Muscle of arm (tissue), 12 donors: ENCODE measurements around the gene GFER. TPM values are rescaled to one million over a fixed set of nuclear protein-coding genes. Genes with fewer than 3 reads are reported as not detected.

Source experiments
- polyA plus RNA-seq, 12 donors: library from polyadenylated mRNA; unstranded; fragments of 120-200 nt; gene quantifications; one replicate each; pipeline ENCODE4 v1.2.1, GENCODE V29; 2013; ENCODE audit not compliant: insufficient read length in 12 of 12

Gene GFER
- polyA plus RNA-seq, 12 donors, result 10.9 to 40.2 (median 15.1) TPM; not detected in 1

Other genes with a start within 250 kb of the GFER start
- 10 to 100 TPM in 11 of 12 donors, not detected in 1; 12.3 to 40.2 (median 14.8) TPM for gene NME3, start 212.7 kb upstream of the GFER start, polyA plus RNA-seq
- 10 to 100 TPM in 1 of 12 donors, 1 to 10 TPM in 10, not detected in 1; 4.4 to 13.3 (median 6.4) TPM for gene EME2, start 211.4 kb upstream of the GFER start, polyA plus RNA-seq
- gene MRPS34, start 211.1 kb upstream of the GFER start, polyA plus RNA-seq, result 10 to 100 TPM in 11 of 12 donors, not detected in 1; 31.3 to 85.2 (median 41.3) TPM
- 10 to 100 TPM in 11 of 12 donors, not detected in 1; 16.2 to 30.8 (median 22.0) TPM for gene SPSB3, start 201.6 kb upstream of the GFER start, polyA plus RNA-seq
- 10 to 100 TPM in 11 of 12 donors, not detected in 1; 30.4 to 52.7 (median 33.3) TPM for gene NUBP2, start 201.2 kb upstream of the GFER start, polyA plus RNA-seq
- under 1 TPM in 10 of 12 donors, not detected in 2; 0.10 to 0.87 (median 0.21) TPM for gene IGFALS, start 190.5 kb upstream of the GFER start, polyA plus RNA-seq
- 10 to 100 TPM in 11 of 12 donors, not detected in 1; 27.4 to 49.0 (median 31.7) TPM for gene HAGH, start 157.4 kb upstream of the GFER start, polyA plus RNA-seq
- 10 to 100 TPM in 11 of 12 donors, not detected in 1; 13.6 to 24.4 (median 18.0) TPM for gene FAHD1, start 157.0 kb upstream of the GFER start, polyA plus RNA-seq
- gene MEIOB, start 112.0 kb upstream of the GFER start, polyA plus RNA-seq, result 1 to 10 TPM in 2 of 12 donors, under 1 TPM in 8, not detected in 2; 0.08 to 3.0 (median 0.69) TPM
- 10 to 100 TPM in 1 of 12 donors, 1 to 10 TPM in 1, under 1 TPM in 2, not detected in 8; 0.15 to 14.3 (median 2.1) TPM for gene HS3ST6, start 65.8 kb upstream of the GFER start, polyA plus RNA-seq
- 10 to 100 TPM in 11 of 12 donors, not detected in 1; 14.2 to 50.0 (median 27.8) TPM for gene MSRB1, start 41.0 kb upstream of the GFER start, polyA plus RNA-seq
- gene RPL3L, start 29.5 kb upstream of the GFER start, polyA plus RNA-seq, result 10 to 100 TPM in 11 of 12 donors, not detected in 1; 12.8 to 93.9 (median 35.0) TPM
- 100 to 1,000 TPM in 9 of 12 donors, 10 to 100 TPM in 2, not detected in 1; 95.8 to 145 (median 117) TPM for gene NDUFB10, start 24.7 kb upstream of the GFER start, polyA plus RNA-seq
- gene RPS2, start 19.4 kb upstream of the GFER start, polyA plus RNA-seq, result 1,000 to 10,000 TPM; 2,162 to 3,862 (median 3,028) TPM
- not detected for gene RNF151, start 17.3 kb upstream of the GFER start, polyA plus RNA-seq
- gene TBL3, start 12.1 kb upstream of the GFER start, polyA plus RNA-seq, result 10 to 100 TPM in 11 of 12 donors, not detected in 1; 16.7 to 31.5 (median 21.7) TPM
- gene NOXO1, start 2.7 kb upstream of the GFER start, polyA plus RNA-seq, result 1 to 10 TPM in 3 of 12 donors, under 1 TPM in 6, not detected in 3; 0.38 to 1.4 (median 0.74) TPM
- 1 to 10 TPM in 4 of 12 donors, under 1 TPM in 6, not detected in 2; 0.25 to 1.5 (median 0.86) TPM for gene SYNGR3, start 5.8 kb downstream of the GFER start, polyA plus RNA-seq
- gene ZNF598, start 25.6 kb downstream of the GFER start, polyA plus RNA-seq, result 10 to 100 TPM in 11 of 12 donors, not detected in 1; 13.6 to 32.2 (median 18.6) TPM
- 1 to 10 TPM in 8 of 12 donors, under 1 TPM in 2, not detected in 2; 0.56 to 3.1 (median 1.5) TPM for gene NPW, start 35.6 kb downstream of the GFER start, polyA plus RNA-seq
- gene NHERF2, start 42.7 kb downstream of the GFER start, polyA plus RNA-seq, result 10 to 100 TPM in 11 of 12 donors, not detected in 1; 26.8 to 55.1 (median 36.1) TPM
- gene NTHL1, start 63.6 kb downstream of the GFER start, polyA plus RNA-seq, result 10 to 100 TPM in 7 of 12 donors, 1 to 10 TPM in 4, not detected in 1; 8.4 to 35.5 (median 10.6) TPM
- gene TSC2, start 63.8 kb downstream of the GFER start, polyA plus RNA-seq, result 1,000 to 10,000 TPM in 1 of 12 donors, 100 to 1,000 TPM in 1, 10 to 100 TPM in 10; 62.0 to 1,357 (median 75.2) TPM
- gene PKD1, start 151.7 kb downstream of the GFER start, polyA plus RNA-seq, result 100 to 1,000 TPM in 7 of 12 donors, 10 to 100 TPM in 4, not detected in 1; 85.8 to 199 (median 121) TPM
- gene RAB26, start 164.4 kb downstream of the GFER start, polyA plus RNA-seq, result 1 to 10 TPM in 3 of 12 donors, under 1 TPM in 7, not detected in 2; 0.27 to 1.9 (median 0.78) TPM
- 10 to 100 TPM in 11 of 12 donors, not detected in 1; 28.9 to 60.7 (median 45.0) TPM for gene TRAF7, start 171.6 kb downstream of the GFER start, polyA plus RNA-seq
- gene CASKIN1, start 212.4 kb downstream of the GFER start, polyA plus RNA-seq, result 1 to 10 TPM in 10 of 12 donors, not detected in 2; 1.3 to 4.1 (median 2.1) TPM
- gene MLST8, start 221.3 kb downstream of the GFER start, polyA plus RNA-seq, result 10 to 100 TPM in 11 of 12 donors, not detected in 1; 26.6 to 47.2 (median 30.3) TPM
- gene BRICD5, start 226.7 kb downstream of the GFER start, polyA plus RNA-seq, result 10 to 100 TPM in 1 of 12 donors, 1 to 10 TPM in 10, not detected in 1; 3.2 to 14.8 (median 5.2) TPM
- 10 to 100 TPM in 10 of 12 donors, 1 to 10 TPM in 1, not detected in 1; 8.8 to 25.3 (median 12.4) TPM for gene PGP, start 230.6 kb downstream of the GFER start, polyA plus RNA-seq
- 10 to 100 TPM in 10 of 12 donors, 1 to 10 TPM in 1, not detected in 1; 9.7 to 19.9 (median 11.6) TPM for gene E4F1, start 239.4 kb downstream of the GFER start, polyA plus RNA-seq